ENCODE measurements around the gene BMERB1.

GRCh38 chr16:15435216-15435864, 952 bp downstream of the BMERB1 start:
- TF ChIP-seq CTCF (IDR thresholded peaks at IDR 0.05; ENCODE audit: insufficient read depth, low read depth, low read length) (no peak), EZH2 (IDR thresholded peaks at IDR 0.05; ENCODE audit: insufficient read depth, low read length) (no peak)

Measured in astrocyte (in vitro differentiated cells and primary cell).